Stimulated activated CD8-positive, alpha-beta memory T cell treated with anti-CD3 and anti-CD28 coated beads, Interleukin-15, amount 100 ng/mL, for 48 hours (primary cell): ENCODE results near the gene FAM227B.
"Not testable (repeated sequence)": the region's sequence is repeated elsewhere in the genome, so short reads cannot be mapped to it uniquely, and the experiment has no call there.

ENCODE experiments used
- DNase-seq, 2 donors: peaks; one replicate each; pipeline ENCODE4 v3.0.0-alpha.2; 2020; ENCODE audit warnings: low read depth in 2 of 2

FAM227B gene

DNA sequence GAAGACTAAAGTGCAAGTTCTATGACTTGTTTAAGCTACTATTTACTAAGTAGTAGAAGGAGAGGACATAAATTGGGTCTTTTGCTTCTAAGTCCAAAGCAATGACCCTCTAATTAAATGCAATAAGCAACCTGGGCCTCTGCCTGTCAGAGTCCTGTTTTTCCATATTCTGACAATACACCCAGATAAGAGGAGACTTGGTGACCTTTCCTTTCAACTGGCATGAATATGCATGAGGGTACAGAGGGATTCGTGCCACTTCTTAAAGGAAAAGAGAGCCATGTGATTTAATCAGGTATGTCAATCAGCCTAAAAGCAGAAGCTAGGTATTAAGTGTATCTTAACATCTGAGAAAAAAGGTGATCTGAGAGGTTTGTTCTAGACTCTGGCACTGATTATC is 248.3 kb downstream of the FAM227B start:
- DNase-seq = no peak

DNA sequence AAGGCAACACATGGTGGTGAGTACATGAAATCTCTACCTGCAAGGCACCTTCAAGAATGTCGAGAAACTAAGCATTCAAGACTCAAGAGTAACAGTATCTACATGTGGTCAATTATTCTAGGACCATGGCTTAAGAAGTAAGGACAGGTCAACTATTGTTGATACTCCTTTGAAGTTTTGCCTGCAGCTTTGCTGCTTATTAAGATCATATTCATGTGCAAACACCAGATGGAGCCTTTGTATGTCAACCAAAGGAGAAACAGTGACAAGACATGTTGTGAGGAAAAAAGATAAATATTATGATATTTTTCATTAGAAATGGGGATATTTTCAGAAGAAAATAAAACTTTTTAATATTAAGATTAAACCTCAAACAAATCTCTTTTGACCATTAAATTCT is 249.8 kb downstream of the FAM227B start:
- no peak for DNase-seq

DNA sequence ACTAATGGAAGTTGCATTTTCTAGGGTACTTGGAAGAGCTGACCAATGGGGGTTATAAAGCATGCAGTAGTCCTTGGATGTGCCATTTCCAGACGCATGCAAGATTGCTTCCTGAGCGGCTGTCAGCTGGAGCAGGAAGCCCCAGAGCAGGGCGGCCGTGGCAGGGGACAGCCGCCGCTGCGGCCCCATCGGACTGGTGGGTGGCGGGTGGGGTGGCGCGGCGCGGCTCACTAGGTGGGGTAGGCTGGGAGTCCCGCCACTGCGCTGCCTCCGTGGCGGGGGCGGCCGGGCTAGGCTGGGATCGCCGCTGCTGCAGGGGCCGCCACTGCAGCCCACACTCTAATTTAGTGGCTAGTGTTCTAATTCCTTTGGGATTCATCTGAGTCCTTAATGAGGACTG is 254.1 kb downstream of the FAM227B start:
- DNase-seq = no peak

DNA sequence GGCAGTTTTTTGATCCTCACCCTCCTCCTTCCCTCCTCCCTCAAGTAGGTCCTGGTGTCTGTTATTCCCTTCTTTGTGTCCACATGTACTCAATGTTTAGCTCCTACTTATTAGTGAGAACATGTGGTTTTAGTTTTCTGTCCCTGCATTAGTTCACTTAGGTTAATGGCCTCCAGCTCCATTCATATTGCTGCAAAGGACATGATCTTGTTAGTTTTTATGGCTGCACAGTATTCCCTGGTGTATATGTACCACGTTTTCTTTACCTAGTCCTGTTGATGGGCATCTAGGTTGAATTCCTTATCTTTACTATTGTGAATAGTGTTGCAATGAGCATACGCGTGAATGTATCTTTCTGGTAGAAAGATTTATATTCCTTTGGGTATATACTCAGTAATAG is 259.2 kb downstream of the FAM227B start:
- DNase-seq = no peak

DNA sequence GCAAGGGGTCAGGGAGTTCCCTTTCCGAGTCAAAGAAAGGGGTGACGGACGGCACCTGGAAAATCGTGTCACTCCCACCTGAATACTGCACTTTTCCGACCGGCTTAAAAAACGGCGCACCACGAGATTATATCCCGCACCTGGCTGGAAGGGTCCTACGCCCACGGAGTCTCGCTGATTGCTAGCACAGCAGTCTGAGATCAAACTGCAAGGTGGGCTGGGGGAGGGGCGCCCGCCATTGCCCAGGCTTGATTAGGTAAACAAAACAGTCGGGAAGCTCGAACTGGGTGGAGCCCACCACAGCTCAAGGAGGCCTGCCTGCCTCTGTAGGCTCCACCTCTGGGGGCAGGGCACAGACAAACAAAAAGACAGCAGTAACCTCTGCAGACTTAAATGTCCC is 266.2 kb downstream of the FAM227B start:
- not testable (repeated sequence) for DNase-seq

DNA sequence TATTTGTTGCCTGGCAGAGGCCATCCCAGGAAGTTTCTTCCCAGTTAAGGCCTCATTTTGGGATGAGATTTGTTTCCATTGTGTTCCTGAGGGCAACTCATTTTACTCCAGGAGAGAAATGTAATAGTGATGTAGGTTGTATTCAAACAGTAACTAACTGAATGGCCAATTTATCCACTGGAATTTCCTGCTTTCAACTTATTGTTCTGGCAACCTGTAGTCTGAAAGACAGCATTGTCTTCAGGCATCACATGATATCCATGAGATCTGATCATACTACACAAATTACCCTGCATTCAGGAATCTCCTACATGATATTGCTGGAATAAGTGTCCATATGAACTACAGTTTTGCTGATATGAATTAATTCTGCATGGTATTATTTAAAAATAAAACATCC is 277.1 kb downstream of the FAM227B start:
- no peak for DNase-seq

DNA sequence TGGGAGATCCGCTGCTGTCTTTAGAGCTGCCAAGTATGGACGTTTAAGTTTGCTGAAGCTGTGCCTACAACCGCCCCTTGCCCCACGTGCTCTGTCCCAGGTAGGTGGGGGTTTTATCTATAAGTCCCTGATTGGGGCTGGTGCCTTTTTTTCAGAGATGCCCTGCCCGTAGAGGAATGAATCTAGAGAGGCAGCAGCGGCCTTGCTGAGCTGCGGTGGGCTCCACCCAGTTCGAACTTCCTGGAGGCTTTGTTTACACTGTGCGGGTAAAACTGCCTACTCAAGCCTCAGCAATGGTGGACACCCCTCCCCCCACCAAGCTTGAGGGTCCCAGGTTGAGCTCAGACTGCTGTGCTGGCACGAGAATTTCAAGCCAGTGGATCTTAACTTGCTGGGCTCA is 281.0 kb downstream of the FAM227B start:
- DNase-seq = no peak

DNA sequence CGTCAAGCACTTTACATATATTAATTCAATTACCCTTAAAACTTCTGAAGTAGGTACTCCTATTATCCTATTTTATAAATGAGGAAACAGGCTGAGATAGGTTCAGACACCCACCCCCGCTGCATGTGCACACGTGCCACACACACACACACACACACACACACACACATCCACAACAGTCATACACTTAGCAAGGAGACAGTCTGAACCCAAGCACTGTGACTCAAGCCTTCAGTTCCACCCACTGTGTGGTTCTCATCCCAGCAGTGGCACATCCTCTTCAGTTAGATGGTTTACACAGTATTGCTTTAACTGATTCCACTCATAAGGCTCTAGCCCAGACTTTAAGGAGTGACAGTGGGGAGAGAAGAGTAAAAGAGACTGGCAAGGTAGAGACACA is 288.7 kb downstream of the FAM227B start:
- DNase-seq = no peak

DNA sequence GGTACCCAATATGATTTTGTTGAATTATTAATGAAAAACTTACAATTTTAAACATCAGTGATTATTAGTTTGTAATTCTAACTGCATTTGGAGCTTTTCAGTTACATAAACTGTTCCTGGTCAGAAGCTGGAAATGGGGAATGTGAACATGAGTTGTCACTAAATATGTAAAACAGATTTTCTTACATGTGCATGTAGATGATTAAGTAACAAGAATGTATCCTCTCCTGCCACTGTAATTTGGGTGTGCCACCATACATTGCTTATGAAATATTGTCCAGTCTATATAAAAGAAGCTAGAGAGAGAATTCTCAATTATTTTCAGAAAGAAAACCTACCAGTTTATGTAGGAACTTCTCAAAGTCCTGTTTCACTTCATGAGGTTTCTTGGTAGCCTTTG is 289.2 kb downstream of the FAM227B start:
- DNase-seq = no peak

DNA sequence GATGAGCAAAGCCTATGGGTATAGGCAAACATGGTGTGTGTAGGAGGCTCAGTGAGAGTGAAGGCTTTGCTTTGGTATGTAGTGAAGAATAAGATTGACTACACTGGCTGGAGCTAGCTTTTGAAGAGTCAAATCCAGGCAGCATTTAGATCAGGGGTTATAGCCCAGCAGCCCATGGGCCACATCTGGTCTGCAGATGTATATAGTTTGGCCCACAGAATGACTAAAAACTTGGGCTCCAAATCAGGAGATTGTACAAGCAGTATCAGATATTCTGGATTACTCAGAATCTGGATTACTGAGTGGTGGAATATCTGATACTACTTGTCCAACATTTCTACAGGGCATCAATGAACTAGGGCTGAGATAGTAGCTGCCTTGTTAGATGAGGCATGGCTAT is 290.5 kb downstream of the FAM227B start:
- DNase-seq = no peak

DNA sequence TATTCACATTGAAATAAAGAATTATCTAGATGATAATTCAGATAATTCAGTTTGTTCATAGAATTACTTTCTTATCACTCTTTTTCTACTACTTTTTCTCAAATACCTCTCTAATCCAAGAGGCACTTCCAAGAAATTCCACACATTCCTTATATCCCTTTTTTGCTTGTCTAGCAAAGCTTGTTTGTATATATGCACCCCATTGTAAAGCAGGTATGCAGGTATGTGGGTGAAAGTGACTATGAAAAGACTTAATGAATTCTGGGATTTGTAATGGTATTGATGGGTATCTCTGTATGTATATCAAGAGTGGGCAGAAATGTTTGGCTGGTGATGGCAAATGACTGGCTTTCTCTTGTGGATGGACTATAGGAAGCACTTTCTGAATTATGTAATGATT is 291.7 kb downstream of the FAM227B start:
- no peak for DNase-seq

DNA sequence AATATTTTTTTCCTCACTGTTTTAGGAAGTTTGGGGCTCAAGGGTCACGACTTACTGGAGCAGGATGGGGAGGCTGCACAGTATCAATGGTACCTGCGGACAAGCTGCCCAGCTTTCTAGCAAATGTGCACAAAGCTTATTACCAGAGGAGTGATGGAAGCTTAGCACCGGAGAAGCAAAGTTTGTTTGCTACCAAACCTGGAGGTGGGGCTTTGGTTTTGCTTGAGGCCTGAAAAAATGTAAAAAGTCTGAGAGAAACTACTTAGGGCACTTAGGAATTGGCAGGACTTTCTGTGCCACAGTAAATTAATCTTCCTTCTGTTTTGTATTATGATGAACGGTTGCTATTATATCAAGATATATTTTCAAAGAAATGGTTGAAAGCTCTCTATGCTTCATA is 292.7 kb downstream of the FAM227B start:
- DNase-seq = no peak

DNA sequence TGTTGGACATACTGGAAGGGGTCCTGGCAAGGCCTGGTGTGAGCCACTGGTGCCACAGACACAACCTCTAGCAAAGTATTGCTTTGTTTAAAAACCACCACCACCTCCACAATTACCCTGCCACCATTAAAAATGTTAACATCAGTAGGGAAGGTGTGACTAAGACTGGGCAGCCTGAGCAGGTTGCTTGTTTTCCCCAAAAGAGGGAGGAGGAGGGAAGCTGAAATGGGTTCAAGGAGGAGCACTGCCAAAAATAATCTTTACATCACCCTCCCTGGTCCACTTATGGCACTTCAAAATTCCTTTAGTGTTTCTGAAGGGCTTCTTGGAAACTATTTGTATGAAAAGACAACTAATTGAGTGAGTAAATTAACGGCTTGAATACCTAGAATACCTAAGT is 297.4 kb downstream of the FAM227B start:
- no peak for DNase-seq

DNA sequence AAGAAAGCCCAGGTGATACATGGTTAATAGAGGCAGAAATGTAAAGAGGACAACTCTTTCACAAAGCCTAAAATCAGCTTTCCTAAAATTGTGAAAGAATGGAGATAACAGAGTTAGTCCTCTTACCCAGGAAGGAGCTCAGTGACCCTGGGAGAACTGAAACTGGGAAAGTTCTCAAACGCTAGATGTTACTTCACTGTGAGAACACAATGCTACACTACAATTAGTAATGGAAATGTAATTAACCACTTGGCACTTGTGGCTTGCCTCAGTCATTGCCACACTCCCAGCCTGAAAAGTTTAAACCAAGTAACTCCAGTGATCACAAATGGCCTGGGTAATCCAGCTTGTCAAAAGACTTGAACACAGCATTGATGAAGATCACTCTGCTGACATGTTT is 300.3 kb downstream of the FAM227B start:
- no peak for DNase-seq

DNA sequence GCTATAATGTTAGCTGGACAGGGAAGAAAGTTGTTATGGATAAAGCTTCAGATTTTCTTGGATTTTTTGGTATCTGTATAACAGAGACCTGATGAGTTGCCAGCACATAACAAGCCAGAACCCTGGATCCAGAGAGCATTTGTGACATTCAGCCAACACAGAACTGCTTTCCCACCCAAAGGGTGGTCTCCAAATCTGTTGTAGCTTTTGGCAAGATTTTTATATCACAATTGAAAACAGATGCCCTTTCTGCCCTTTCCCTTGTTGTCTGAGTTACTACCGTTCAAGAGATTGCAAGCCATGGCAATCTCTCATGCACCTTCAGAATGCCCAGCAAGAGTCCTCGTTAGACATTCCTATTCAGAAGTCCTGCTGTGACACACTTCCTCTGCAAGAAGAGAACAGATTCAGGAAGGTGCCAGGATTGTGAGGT is 305.2 kb downstream of the FAM227B start:
- DNase-seq = no peak

DNA sequence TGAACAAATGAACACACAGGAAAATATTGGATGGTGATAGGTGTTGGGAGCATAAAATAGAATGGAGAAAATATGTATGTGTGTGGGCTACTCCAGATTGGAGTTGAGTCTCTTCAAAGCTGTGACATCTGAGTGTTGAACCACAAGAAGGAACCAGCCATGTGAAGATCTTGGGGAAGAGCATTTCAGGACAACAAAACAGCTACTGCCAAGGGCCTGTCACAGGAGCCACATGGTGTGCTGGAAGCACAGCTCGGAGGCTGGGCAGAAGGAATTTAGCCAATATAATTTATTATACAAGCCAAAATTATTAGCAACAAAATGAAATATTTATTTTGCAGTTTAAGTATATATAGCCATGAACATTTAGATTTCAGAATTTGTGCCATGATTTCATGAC is 305.9 kb downstream of the FAM227B start:
- no peak for DNase-seq

DNA sequence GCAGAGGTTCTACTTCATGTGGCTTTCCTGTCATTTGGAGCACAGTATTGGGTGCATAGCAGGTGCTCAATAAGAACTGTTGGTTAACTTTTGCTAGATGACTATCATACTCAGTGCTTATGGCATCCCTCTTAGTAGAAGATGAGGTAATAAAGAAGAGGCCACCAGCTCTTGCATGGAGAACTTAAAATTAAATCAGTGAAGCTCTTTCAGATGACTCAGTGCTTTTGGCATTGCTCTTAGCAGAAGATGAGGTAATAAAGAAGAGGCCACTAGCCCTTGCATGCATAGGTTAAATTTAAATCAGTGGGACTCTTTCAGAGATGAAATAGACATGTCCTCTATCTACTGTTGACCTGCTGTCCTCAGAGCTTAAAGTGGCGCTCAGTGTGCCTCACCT is 307.0 kb downstream of the FAM227B start:
- no peak for DNase-seq

DNA sequence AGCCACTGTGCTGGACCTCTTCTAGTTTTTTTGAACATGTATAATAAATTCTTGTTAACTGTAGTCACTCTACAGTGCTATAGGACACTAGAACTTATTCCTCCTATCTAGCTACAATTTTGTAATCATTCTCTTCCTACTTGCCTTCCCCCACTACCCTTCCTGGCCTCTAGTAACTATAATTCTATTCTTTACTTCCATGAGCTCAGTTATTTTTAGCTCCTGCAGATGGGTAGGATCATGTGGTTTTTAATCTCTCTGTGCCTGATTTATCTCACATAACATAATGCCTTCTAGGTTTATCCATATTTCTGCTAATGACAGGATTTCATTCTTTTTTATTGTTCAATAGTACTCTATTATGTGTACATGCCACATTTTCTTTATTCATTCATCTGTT is 310.7 kb downstream of the FAM227B start:
- no peak for DNase-seq

DNA sequence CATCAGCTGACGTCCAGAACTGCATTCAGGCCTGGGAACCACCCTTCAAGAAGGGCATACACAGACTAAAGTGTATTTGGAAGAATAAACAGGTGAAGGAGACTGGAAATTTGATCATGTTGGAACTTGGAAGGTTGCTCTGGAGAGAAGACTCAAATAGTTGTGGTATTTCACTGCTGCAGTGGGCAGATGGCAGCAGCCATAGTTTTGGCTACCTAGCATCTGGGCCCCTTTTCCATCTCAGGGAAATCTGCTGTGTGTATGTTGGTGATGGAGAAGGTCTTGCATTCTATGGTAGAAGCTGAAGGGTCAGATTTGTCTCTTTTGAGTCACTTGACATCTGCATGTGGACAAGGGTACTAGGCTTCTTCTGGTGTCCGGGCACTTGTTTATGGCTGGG is 311.9 kb downstream of the FAM227B start:
- no peak for DNase-seq

DNA sequence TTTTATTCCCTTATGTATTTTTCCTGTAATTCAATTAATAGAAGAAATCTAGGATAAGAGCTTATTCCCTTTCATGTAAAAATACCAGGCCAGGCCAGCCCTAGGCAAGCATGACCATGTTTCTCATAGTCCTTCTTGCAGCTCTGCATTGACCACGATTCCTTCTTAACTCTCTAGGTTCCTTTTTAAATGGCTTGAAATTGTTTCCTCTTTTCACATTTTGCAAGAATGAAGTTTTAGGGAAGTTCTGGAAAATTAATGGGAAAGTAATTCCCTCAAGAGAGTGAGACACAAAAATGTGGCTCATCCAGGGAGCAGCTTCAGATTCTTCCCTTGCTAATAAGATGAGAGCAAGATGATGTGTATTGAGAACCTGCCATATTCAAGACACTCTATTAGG is 314.1 kb downstream of the FAM227B start:
- no peak for DNase-seq

DNA sequence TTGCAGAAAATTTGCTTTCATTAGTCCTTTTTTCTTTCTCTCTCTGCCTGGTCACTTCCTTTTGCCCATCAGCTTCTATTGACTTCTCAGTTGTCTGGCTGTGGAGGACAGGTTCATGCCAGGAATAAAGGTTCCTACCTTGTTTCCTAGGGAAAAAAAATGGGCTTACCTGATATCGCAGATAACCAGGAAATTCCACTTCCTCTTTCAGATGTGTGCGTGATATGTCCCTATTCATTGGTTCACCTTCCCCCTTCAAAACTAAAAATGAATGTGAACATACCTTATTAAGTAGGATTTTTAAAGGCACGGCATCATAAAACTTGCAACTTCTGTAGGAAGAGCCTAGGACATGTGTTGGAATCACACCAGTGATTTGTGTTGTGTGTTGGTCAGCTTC is 317.6 kb downstream of the FAM227B start:
- DNase-seq = no peak

DNA sequence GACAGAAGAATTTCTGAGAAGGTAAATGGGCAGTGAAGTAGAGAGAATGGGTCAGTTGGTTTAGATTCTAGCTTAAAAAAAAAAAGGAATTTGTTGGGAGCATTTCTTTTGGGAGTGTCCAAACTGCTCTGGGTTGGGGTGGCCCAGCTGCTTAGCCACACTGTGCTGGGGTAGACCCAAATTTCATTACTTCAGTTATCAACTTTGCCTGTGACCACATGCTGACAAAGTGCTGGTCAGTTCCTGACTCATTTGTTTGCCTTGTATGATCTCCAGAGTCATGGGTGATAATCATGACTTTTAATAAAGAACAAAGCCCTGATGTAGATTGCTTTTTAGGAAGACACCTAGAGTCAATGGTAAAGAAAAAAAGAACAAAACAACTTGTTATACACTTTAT is 319.1 kb downstream of the FAM227B start:
- DNase-seq = no peak

DNA sequence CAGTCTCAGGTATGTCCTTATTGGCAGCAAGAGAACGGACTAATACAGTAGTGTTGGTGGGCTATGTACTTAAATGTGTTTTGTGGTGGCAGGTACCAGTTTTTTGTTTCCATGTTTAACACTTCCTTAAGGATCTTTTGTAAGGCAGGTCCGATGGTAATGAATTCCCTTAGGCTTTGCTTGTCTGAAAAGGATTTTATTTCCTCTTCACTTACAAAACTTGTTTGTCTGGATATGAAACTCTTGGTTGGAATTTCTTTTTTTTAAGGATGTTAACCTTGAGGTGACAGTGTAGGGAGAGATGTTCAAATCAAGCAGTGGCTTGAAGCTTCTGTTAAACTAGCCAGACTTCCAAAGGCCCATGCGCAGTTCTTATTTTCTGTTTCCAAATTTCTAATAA is 319.8 kb downstream of the FAM227B start:
- no peak for DNase-seq

DNA sequence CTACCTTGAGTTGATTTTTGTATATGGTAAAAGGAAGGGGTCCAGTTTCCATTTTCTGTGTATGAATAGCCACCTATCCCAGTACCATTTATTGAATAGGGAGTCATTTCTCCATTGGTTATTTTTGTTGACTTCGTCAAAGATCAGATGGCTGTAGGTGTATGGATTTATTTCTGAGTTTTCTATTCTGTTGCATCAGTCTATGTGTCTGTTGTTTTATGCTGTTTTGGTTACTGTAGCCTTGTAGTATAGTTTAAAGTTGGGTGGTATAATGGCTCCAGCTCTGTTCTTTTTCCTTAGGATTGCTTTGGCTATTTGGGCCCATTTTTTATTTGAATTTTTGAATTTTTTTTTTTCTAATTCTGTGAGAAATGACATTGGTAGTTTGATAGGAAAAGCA is 323.0 kb downstream of the FAM227B start:
- DNase-seq = no peak

DNA sequence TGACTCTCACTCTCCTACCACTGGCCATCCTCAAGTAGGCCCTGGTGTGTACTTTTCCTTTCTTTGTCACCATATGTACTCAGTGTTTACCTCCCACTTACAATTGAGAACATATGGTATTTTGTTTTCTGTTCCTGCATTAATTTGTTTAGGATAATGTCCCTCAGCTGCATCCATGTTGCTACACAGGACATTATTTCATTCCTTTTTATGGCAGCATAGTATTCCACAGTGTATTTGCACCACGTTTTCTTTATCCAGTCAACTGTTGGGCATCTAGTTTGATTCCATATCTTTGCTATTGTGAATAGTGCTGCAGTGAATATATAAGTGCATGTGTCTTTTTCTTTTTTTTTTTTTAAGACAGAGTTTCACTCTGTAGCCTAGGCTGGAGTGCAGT is 324.4 kb downstream of the FAM227B start:
- no peak for DNase-seq
